ENCODE results near the gene RAD51B. TPM values are rescaled to one million over a fixed set of nuclear protein-coding genes. Genes with fewer than 3 reads are reported as not detected.
A peak's percentile ranks its signal among the peaks of the same experiment; 100 is the strongest.

RAD51B gene
- total and polyA plus RNA-seq, 2 experiments from 2014 or later = 10.1 to 18.0 TPM

DNA sequence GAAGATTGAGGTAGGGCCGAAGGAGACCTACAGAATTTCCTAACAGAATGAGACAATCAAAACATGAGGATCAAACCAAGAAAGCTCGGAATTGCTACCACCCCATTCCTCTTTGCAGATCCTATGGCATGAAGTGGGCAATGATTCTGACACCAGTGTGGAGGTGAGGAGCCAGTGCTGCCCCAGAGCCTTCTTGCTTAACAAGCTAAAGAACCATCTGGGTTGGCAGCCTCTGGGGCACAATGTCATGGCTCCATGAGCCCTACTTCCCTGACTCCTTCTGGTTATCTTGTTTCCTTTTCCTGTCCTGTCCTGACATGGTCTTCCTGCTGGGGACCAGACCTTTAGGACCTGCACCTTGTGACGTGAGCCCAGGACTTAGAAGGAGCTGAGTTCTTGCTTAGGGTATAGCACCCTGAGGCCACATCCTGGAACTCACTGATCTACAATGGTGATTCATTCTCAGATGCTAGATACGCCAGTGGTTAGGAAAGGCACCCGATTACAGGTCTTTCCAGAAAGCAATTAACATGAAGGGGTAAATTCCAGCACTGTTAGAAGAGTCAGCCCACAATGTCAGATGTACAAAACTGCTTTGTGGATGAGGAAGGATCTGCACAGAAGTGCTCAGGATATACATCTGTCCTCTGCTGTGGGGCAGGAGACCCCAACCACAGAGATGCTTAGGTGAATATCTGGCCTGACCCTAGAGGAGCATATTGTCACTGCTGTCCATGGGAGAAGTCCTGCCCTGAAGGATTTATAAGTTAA is 649.0 kb downstream of the RAD51B start:
- no peak for TF ChIP-seq EZH2 (IDR thresholded peaks at IDR 0.05; ENCODE audit: borderline replicate concordance)
- Histone ChIP-seq H3K9me3 (ENCODE audit: low read depth) (no peaks in the 10 kb centered on the region), H3K79me2 (no peaks in the 10 kb centered on the region), H3K27me3 (no peaks in the 10 kb centered on the region), H2AFZ (no peak overlapping the region), H3K4me2 (peak overlapping the region; percentile 10), H3K4me1 (ENCODE audit: insufficient read depth) (peaks cover 21% of the 10 kb centered on the region), H3K27ac (peak overlapping the region; percentile 93), H4K20me1 (ENCODE audit: insufficient read depth, poor library complexity, severe bottlenecking) (no peaks in the 10 kb centered on the region), H3K9me2 (replicated peaks; ENCODE audit: insufficient read depth) (no peaks in the 10 kb centered on the region), H3K36me3 (replicated peaks; ENCODE audit: insufficient read depth, low read depth) (no peaks in the 10 kb centered on the region), H3K4me3 (no peak overlapping the region)
- peak; percentile 66 for DNase-seq (ENCODE audit: low spot score)
- WGBS (ENCODE audit: low lambda C conversion rate, missing lambda C conversion rate) = 71% methylated on average over 5 of the region's 5 CpGs

GRCh38 chr14:68469208-68469713 is 649.7 kb downstream of the RAD51B start:
- Histone ChIP-seq H3K9me2 (replicated peaks; ENCODE audit: insufficient read depth) (no peaks in the 10 kb centered on the region), H3K36me3 (replicated peaks; ENCODE audit: insufficient read depth, low read depth) (no peaks in the 10 kb centered on the region), H3K4me2 (peak overlapping the region; percentile 10), H3K9me3 (ENCODE audit: low read depth) (no peaks in the 10 kb centered on the region), H4K20me1 (ENCODE audit: insufficient read depth, poor library complexity, severe bottlenecking) (no peaks in the 10 kb centered on the region), H3K4me1 (ENCODE audit: insufficient read depth) (peaks cover 21% of the 10 kb centered on the region), H2AFZ (no peak overlapping the region), H3K4me3 (no peak overlapping the region), H3K27ac (peak overlapping the region; percentile 93), H3K79me2 (no peaks in the 10 kb centered on the region), H3K27me3 (no peaks in the 10 kb centered on the region)
- TF ChIP-seq EZH2 (IDR thresholded peaks at IDR 0.05; ENCODE audit: borderline replicate concordance) (no peak), EZH2phosphoT487 (IDR thresholded peaks at IDR 0.05; ENCODE audit: low read depth, severe bottlenecking, unreplicated experiment) (no peak)
- TF ChIP-seq, protein P1, sequence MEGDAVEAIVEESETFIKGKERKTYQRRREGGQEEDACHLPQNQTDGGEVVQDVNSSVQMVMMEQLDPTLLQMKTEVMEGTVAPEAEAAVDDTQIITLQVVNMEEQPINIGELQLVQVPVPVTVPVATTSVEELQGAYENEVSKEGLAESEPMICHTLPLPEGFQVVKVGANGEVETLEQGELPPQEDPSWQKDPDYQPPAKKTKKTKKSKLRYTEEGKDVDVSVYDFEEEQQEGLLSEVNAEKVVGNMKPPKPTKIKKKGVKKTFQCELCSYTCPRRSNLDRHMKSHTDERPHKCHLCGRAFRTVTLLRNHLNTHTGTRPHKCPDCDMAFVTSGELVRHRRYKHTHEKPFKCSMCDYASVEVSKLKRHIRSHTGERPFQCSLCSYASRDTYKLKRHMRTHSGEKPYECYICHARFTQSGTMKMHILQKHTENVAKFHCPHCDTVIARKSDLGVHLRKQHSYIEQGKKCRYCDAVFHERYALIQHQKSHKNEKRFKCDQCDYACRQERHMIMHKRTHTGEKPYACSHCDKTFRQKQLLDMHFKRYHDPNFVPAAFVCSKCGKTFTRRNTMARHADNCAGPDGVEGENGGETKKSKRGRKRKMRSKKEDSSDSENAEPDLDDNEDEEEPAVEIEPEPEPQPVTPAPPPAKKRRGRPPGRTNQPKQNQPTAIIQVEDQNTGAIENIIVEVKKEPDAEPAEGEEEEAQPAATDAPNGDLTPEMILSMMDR (IDR thresholded peaks at IDR 0.05; ENCODE audit: poor library complexity) = no peak
- WGBS (ENCODE audit: low lambda C conversion rate, missing lambda C conversion rate) = 42% methylated on average over 5 of the region's 5 CpGs
- DNase-seq (ENCODE audit: low spot score) = no peak

DNA sequence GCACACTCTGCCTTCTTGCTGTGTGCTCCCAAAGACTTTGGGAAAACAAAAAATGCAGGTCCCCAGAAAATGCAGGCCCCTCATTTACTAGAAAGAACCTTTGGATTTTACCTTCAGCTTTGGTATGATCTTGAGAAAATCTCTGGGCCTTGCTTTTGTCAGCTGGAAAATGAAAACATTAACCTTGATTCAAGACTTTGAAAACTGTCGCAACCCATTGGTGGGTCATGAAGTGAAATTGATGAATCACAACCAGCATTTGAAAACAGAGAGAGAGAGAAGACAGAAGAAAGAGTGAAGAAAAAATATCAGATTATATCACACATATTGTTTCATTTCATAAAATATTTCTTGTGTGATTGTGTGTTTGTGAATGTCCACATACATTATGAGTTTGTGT is 650.8 kb downstream of the RAD51B start:
- Histone ChIP-seq H3K27me3 (no peaks in the 10 kb centered on the region), H3K4me2 (no peak overlapping the region), H3K27ac (peak overlapping the region; percentile 93), H3K9me3 (ENCODE audit: low read depth) (no peaks in the 10 kb centered on the region), H3K79me2 (no peaks in the 10 kb centered on the region), H2AFZ (no peak overlapping the region), H4K20me1 (ENCODE audit: insufficient read depth, poor library complexity, severe bottlenecking) (no peaks in the 10 kb centered on the region), H3K4me3 (no peak overlapping the region), H3K4me1 (ENCODE audit: insufficient read depth) (peaks cover 21% of the 10 kb centered on the region), H3K9me2 (replicated peaks; ENCODE audit: insufficient read depth) (no peaks in the 10 kb centered on the region), H3K36me3 (replicated peaks; ENCODE audit: insufficient read depth, low read depth) (no peaks in the 10 kb centered on the region)
- WGBS (ENCODE audit: low lambda C conversion rate, missing lambda C conversion rate) = 90% methylated on average over 1 of the region's 1 CpG
- TF ChIP-seq EZH2 (IDR thresholded peaks at IDR 0.05; ENCODE audit: borderline replicate concordance) = no peak
- TF ChIP-seq, protein P1 (IDR thresholded peaks at IDR 0.05; ENCODE audit: poor library complexity) = no peak
- no peak for TF ChIP-seq EZH2phosphoT487 (IDR thresholded peaks at IDR 0.05; ENCODE audit: low read depth, severe bottlenecking, unreplicated experiment)
- no peak for DNase-seq (ENCODE audit: low spot score)

All from hepatocyte (in vitro differentiated cells).